Measurements from ENCODE around the gene PDE2A. TPM values are rescaled to one million over a fixed set of nuclear protein-coding genes. Genes with fewer than 3 reads are reported as not detected.

Gene PDE2A
- total and polyA plus RNA-seq, 5 donors = 32.1 to 43.9 (median 37.1) TPM

- H3K27ac ChIP-seq (ENCODE audit: low read length) = no peak overlapping the region
- no peak overlapping the region for H3K4me3 ChIP-seq (ENCODE audit: low read length)
- H3K4me1 ChIP-seq (ENCODE audit: control insufficient read depth, insufficient read depth, low read length) = no peaks in the 10 kb centered on the region
- DNase-seq (no peak), ATAC-seq (no peak)
- intact Hi-C loops (cut with DNase I) = no loop called here
- H3K9me3 ChIP-seq (ENCODE audit: control insufficient read depth, low read length) = no peaks in the 10 kb centered on the region
- H3K27me3 ChIP-seq (ENCODE audit: control insufficient read depth, insufficient read depth) = no peaks in the 10 kb centered on the region
- WGBS = 93% methylated on average over 19 of the region's 19 CpGs
Measured at GRCh38 chr11:72693271-72693968, 19.2 kb upstream of the PDE2A start.

GRCh38 chr11:72692498-72693237, 18.4 kb upstream of the PDE2A start:
- no peak overlapping the region for H3K4me3 ChIP-seq (ENCODE audit: low read length)
- no peak for DNase-seq
- intact Hi-C loops (cut with DNase I) = no loop called here
- no peak overlapping the region for H3K27ac ChIP-seq (ENCODE audit: low read length)
- H3K27me3 ChIP-seq (ENCODE audit: control insufficient read depth, insufficient read depth) = no peaks in the 10 kb centered on the region
- no peaks in the 10 kb centered on the region for H3K9me3 ChIP-seq (ENCODE audit: control insufficient read depth, low read length)
- peak in 1 of 2 donors; percentile 18 for ATAC-seq
- 60% methylated on average over 9 of the region's 9 CpGs for WGBS
- no peaks in the 10 kb centered on the region for H3K4me1 ChIP-seq (ENCODE audit: control insufficient read depth, insufficient read depth, low read length)

DNA sequence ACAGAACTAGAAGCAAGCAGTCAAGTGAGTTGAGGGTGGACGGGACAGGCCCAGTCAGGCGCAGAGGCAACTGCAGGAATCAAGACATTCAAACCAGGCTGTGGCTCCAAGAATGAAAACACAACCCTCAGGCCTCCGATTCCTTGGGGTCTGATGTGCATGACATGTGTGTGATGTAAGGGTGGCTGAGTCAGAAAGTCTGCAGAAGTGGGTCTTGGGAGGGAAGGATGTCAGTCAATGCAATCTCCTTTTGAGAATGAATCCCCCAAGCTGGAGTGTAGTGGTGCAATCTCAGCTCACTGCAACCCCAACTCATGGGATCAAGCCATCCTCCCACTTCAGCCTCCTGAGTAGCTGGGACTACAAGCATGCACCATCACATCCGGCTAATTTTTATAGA, 15.9 kb upstream of the PDE2A start:
- intact Hi-C loops (cut with DNase I) = no loop called here
- no peak overlapping the region for H3K27ac ChIP-seq (ENCODE audit: low read length)
- no peak overlapping the region for H3K4me3 ChIP-seq (ENCODE audit: low read length)
- no peak for ATAC-seq
- 89% methylated on average over 4 of the region's 4 CpGs for WGBS
- H3K27me3 ChIP-seq (ENCODE audit: control insufficient read depth, insufficient read depth) = no peaks in the 10 kb centered on the region
- DNase-seq = no peak
- H3K9me3 ChIP-seq (ENCODE audit: control insufficient read depth, low read length) = no peaks in the 10 kb centered on the region
- peaks cover 3% of the 10 kb centered on the region for H3K4me1 ChIP-seq (ENCODE audit: control insufficient read depth, insufficient read depth, low read length)

DNA sequence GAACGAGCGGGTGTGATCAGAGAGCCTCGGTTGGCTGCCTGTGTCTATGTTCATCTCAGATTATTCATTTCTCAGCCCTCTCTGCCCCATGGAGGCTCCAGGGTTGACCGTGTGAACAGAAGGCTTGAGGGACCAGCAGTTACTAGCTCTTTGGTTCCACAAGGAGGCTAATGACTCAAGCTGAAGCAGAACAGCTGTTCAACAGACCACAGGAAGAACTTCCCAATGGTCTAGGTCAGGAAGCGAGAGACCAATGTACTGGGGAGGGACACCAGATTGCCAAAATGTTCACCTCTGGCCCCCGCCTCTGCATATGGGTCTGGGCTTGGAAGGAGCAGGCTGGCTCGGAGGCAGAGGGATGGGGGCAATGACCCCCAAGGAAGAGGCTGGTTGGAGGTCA, 14.7 kb upstream of the PDE2A start:
- no peak overlapping the region for H3K27ac ChIP-seq (ENCODE audit: low read length)
- 85% methylated on average over 7 of the region's 7 CpGs for WGBS
- DNase-seq (no peak), ATAC-seq (no peak)
- no peak overlapping the region for H3K4me3 ChIP-seq (ENCODE audit: low read length)
- H3K4me1 ChIP-seq (ENCODE audit: control insufficient read depth, insufficient read depth, low read length) = peaks cover 3% of the 10 kb centered on the region
- intact Hi-C loops (cut with DNase I) = loop anchor here in 2 of 4 donors (10.0 kb wide), 1 partner anchor 214 kb away; no protein-coding TSS in a partner anchor
- no peaks in the 10 kb centered on the region for H3K27me3 ChIP-seq (ENCODE audit: control insufficient read depth, insufficient read depth)
- no peaks in the 10 kb centered on the region for H3K9me3 ChIP-seq (ENCODE audit: control insufficient read depth, low read length)

DNA sequence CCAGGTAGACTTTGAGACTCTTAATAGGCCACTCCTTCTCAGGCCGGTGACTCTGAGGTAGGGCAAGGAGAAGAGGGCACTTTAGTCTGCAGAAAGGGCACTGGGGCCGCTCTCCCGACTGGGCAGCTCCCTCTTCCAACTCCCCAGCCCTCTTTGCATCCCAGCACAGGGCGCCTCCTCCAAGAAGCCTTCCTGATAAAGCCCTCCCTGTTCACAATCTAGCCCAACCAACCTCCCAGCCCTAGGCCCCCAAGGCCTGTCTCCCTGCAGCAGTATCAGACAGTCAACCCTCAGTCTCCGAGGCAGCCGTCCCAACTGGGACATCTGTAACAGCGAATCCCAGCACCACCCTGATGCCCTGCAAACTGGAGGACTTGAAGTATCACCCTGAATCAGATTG, 14.3 kb upstream of the PDE2A start:
- H3K27ac ChIP-seq (ENCODE audit: low read length) = no peak overlapping the region
- DNase-seq = peak in 1 of 3 donors; percentile 30
- H3K4me1 ChIP-seq (ENCODE audit: control insufficient read depth, insufficient read depth, low read length) = peaks cover 3% of the 10 kb centered on the region
- no peak for ATAC-seq
- intact Hi-C loops (cut with DNase I) = loop anchor here in 2 of 4 donors (10.0 kb wide), 1 partner anchor 214 kb away; no protein-coding TSS in a partner anchor
- H3K9me3 ChIP-seq (ENCODE audit: control insufficient read depth, low read length) = no peaks in the 10 kb centered on the region
- no peak overlapping the region for H3K4me3 ChIP-seq (ENCODE audit: low read length)
- no peaks in the 10 kb centered on the region for H3K27me3 ChIP-seq (ENCODE audit: control insufficient read depth, insufficient read depth)
- WGBS = 93% methylated on average over 7 of the region's 7 CpGs

GRCh38 chr11:72687326-72687725, 13.1 kb upstream of the PDE2A start:
- no peaks in the 10 kb centered on the region for H3K27me3 ChIP-seq (ENCODE audit: control insufficient read depth, insufficient read depth)
- no peak overlapping the region for H3K27ac ChIP-seq (ENCODE audit: low read length)
- intact Hi-C loops (cut with DNase I) = loop anchor here in 2 of 4 donors (10.0 kb wide), 1 partner anchor 213 kb away; no protein-coding TSS in a partner anchor
- H3K4me1 ChIP-seq (ENCODE audit: control insufficient read depth, insufficient read depth, low read length) = peaks cover 3% of the 10 kb centered on the region
- no peak overlapping the region for H3K4me3 ChIP-seq (ENCODE audit: low read length)
- no peak for ATAC-seq
- H3K9me3 ChIP-seq (ENCODE audit: control insufficient read depth, low read length) = no peaks in the 10 kb centered on the region
- DNase-seq = peak in 1 of 3 donors; percentile 30
- 93% methylated on average over 7 of the region's 7 CpGs for WGBS

DNA sequence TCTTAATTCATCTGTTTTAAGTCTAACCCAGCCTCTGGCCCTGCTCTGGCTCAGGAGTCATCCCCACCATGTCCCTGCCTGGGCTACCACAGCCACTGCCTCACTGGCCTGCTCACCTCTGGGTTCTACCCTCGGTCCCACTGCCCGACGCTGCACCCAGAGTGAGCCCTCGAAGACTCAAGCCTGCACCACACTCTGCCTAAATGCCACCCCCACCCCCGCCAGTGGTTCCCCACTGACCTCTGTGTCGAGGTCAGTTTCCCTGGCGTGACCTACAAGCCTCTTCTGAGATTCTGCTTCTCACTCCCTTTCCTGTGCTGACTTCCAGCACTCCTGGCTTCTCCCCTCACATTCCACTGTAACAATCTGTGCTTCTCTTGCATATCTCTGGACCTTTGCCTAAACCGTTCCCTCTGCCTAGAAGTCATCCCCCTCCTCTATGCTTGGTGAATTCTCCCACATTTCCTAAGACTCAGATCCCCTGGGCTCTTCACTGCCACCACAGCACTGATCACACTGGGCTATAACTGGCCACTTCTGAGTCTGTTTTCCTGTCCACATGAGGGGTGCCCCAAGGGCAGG, 12.5 kb upstream of the PDE2A start:
- no peak for ATAC-seq
- WGBS = 48% methylated on average over 8 of the region's 8 CpGs
- Histone ChIP-seq H3K27me3 (ENCODE audit: control insufficient read depth, insufficient read depth) (no peaks in the 10 kb centered on the region), H3K27ac (ENCODE audit: low read length) (peak overlapping the region; percentile 25), H3K9me3 (ENCODE audit: control insufficient read depth, low read length) (no peaks in the 10 kb centered on the region), H3K4me1 (ENCODE audit: control insufficient read depth, insufficient read depth, low read length) (peaks cover 3% of the 10 kb centered on the region), H3K4me3 (ENCODE audit: low read length) (no peak overlapping the region)
- peak in 1 of 3 donors; percentile 61 for DNase-seq
- intact Hi-C loops (cut with DNase I) = loop anchor here in 2 of 4 donors (10.0 kb wide), 1 partner anchor 212 kb away; no protein-coding TSS in a partner anchor

DNA sequence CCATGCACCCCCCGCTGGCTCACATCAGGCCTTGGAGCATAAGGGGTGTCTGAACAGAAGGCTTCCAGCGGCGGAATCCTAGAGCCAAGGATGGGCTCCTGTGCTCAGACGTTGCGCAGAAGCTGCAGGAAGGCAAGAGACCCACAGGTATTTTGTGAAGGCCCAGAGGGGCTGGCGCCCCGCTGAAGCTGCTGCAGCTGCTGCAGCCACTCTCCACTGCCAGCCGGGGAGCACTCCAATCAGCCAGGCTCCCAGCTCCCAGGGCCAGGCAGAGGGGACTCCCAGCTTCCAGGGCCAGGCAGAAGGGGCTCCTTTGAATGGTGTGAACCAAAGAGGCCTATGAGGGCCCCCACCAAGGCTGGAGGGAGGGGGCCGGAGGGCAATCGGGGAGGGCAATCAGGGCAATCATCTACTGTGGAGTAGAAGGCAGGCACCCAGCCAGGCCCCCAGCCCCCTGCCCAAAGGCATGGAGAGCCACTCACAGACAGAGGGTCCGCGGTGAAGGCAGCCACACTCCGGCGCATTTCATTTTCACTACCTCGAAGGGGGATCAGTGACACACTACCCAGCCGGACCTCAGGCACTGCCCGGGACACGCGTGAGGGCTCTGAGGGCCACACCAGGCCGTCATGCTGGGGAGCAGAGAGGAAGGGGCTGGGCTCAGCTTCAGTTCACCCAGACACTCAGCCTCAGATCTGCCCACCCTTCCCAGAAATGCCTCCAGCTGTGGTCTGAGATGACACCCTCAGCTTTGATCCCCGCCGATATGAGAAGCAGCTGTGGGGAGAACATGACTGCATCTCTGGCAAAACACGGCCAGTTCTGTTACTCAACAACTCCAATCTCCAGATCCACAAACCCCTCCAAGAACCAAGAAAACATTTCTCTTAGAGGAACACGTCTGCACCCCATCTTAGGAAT, 11.6 kb upstream of the PDE2A start:
- Histone ChIP-seq H3K27me3 (ENCODE audit: control insufficient read depth, insufficient read depth) (no peaks in the 10 kb centered on the region), H3K4me3 (ENCODE audit: low read length) (no peak overlapping the region), H3K27ac (ENCODE audit: low read length) (peak overlapping the region; percentile 20), H3K4me1 (ENCODE audit: control insufficient read depth, insufficient read depth, low read length) (peaks cover 3% of the 10 kb centered on the region), H3K9me3 (ENCODE audit: control insufficient read depth, low read length) (no peaks in the 10 kb centered on the region)
- intact Hi-C loops (cut with DNase I) = loop anchor here in 2 of 4 donors (10.0 kb wide), 1 partner anchor 211 kb away; no protein-coding TSS in a partner anchor
- peak in 2 of 3 donors; percentile 66 to 74 for DNase-seq
- WGBS = 69% methylated on average over 24 of the region's 24 CpGs
- ATAC-seq = peak in 1 of 2 donors; percentile 3

DNA sequence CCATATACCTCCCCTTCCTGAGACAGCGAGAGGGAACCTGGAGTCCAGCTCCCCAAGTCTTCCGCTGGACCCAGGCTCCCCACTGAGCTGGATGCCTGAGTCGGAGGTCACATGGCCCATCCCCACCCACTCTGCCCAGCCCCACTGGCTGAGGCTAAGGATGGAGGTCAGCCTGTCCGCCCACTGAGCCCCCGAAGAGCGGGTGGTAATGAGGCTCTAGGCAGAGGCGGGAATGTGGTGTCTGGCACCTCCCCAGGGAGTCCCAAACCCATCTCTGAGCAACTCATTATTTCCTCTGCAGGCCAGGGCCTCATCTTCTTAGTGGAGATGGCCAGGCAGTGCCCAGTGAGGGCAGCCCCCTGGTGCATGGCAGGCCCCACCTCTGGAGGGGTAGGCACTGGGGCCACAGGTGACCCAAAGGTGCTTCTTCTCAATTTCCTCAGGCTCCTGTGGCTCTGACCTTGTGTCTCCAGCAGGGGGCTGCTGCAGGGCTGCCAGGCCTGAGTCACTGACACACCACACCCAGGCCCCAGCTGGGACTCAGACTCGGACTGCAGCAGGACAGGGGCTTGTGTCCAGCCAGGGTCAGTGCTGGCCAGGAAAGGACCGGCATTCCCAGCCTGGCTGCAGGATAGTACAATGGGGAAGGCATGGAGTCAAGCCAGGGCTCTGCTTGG, 10.2 kb upstream of the PDE2A start:
- H3K9me3 ChIP-seq (ENCODE audit: control insufficient read depth, low read length) = no peaks in the 10 kb centered on the region
- H3K27ac ChIP-seq (ENCODE audit: low read length) = no peak overlapping the region

DNA sequence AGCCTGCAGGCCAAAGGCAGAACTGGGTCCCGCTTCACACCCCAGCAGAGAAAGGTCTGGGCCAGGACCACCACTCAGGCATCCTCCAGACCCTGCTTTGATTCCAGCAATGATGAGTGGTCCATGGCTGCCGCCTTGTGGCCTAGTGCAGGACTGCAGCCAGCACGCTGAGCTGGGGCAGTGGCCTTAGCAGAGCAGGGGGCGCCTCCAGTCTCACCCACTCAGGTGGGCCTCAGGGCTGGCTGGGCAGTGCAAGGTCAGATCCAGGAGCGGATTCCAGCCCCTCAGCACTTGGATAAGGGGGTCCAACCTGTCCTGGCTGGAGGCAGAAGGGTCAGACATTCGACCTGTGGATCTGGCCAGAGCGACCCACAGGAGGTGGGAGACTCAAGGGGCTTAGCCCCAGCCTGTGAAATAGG, 9.6 kb upstream of the PDE2A start:
- 57% methylated on average over 7 of the region's 7 CpGs for WGBS
- Histone ChIP-seq H3K27ac (ENCODE audit: low read length) (no peak overlapping the region), H3K4me1 (ENCODE audit: control insufficient read depth, insufficient read depth, low read length) (peaks cover 3% of the 10 kb centered on the region)

More for the DNA sequence above, 10.2 kb upstream of the PDE2A start:
- Histone ChIP-seq H3K4me1 (ENCODE audit: control insufficient read depth, insufficient read depth, low read length) (peaks cover 3% of the 10 kb centered on the region), H3K27me3 (ENCODE audit: control insufficient read depth, insufficient read depth) (no peaks in the 10 kb centered on the region), H3K4me3 (ENCODE audit: low read length) (no peak overlapping the region)
- peak; percentile 87 to 93 (median 90) for DNase-seq
- 51% methylated on average over 9 of the region's 9 CpGs for WGBS
- peak; percentile 74 to 78 for ATAC-seq
- intact Hi-C loops (cut with DNase I) = loop anchor here (5.0 to 10.0 kb wide), 3 partner anchors 97 to 212 kb away; no protein-coding TSS in a partner anchor

More for the DNA sequence above, 9.6 kb upstream of the PDE2A start:
- H3K27me3 ChIP-seq (ENCODE audit: control insufficient read depth, insufficient read depth) = no peaks in the 10 kb centered on the region
- H3K9me3 ChIP-seq (ENCODE audit: control insufficient read depth, low read length) = no peaks in the 10 kb centered on the region
- intact Hi-C loops (cut with DNase I) = loop anchor here (5.0 to 10.0 kb wide), 3 partner anchors 96 to 211 kb away; no protein-coding TSS in a partner anchor
- H3K4me3 ChIP-seq (ENCODE audit: low read length) = no peak overlapping the region
- peak; percentile 47 to 59 for ATAC-seq
- DNase-seq = peak; percentile 61 to 87 (median 85)
